IMR-90 (cell line): Measurements from ENCODE around the gene PQBP1.
A peak's percentile ranks its signal among the peaks of the same experiment; 100 is the strongest.

Source experiments
- CTCF ChIP-seq: conservative IDR thresholded peaks from 2 replicates; pipeline ENCODE4 v1.5.1; 2012; ENCODE audit warnings: mild to moderate bottlenecking, low read depth, low read length, improper control_type of control experiment
- RAD21 ChIP-seq: IDR thresholded peaks from 2 replicates; pipeline ENCODE4 v1.6.1; 2012; ENCODE audit warnings: low read length, improper control_type of control experiment

GRCh38 chrX:48945517-48946348, 48.0 kb downstream of the PQBP1 start:
- TF ChIP-seq CTCF (peak; percentile 76), RAD21 (peak; percentile 65)
